Activated effector memory CD4-positive, alpha-beta T cell treated with Interleukin-2 at 50 U/mL for 16 hours (primary cell): ENCODE measurements around the gene SUGP1.
"Not testable (repeated sequence)": the region's sequence is repeated elsewhere in the genome, so short reads cannot be mapped to it uniquely, and the experiment has no call there.

Source experiments
- DNase-seq: peaks from one replicate; pipeline ENCODE4 v3.0.0-alpha.2; 2020

The SUGP1 gene

GRCh38 chr19:19260417-19261214 is 59.7 kb downstream of the SUGP1 start:
- no peak for DNase-seq

GRCh38 chr19:19259741-19260140 is 60.6 kb downstream of the SUGP1 start:
- no peak for DNase-seq

- DNase-seq: no peak
Measured at GRCh38 chr19:19258589-19259338, 61.5 kb downstream of the SUGP1 start.

GRCh38 chr19:19257836-19258588 is 62.3 kb downstream of the SUGP1 start:
- DNase-seq: no peak

GRCh38 chr19:19257137-19257536 is 63.2 kb downstream of the SUGP1 start:
- no peak for DNase-seq

- DNase-seq: no peak
Measured at GRCh38 chr19:19256072-19256969, 64.0 kb downstream of the SUGP1 start.

- DNase-seq: not testable (repeated sequence)
Measured at GRCh38 chr19:19253409-19253808, 66.9 kb downstream of the SUGP1 start.

GRCh38 chr19:19250196-19250801 is 70.0 kb downstream of the SUGP1 start:
- DNase-seq: no peak

- DNase-seq: no peak
Measured at GRCh38 chr19:19240476-19240875, 79.8 kb downstream of the SUGP1 start.

- no peak for DNase-seq
Measured at GRCh38 chr19:19239675-19240074, 80.6 kb downstream of the SUGP1 start.

GRCh38 chr19:19238126-19238894 is 82.0 kb downstream of the SUGP1 start:
- no peak for DNase-seq

- DNase-seq: no peak
Measured at GRCh38 chr19:19236173-19236572, 84.1 kb downstream of the SUGP1 start.

GRCh38 chr19:19234220-19234816 is 86.0 kb downstream of the SUGP1 start:
- DNase-seq: no peak

GRCh38 chr19:19232261-19232721 is 88.0 kb downstream of the SUGP1 start:
- no peak for DNase-seq

GRCh38 chr19:19230999-19231398 is 89.3 kb downstream of the SUGP1 start:
- no peak for DNase-seq

GRCh38 chr19:19229701-19230100 is 90.6 kb downstream of the SUGP1 start:
- no peak for DNase-seq

GRCh38 chr19:19227217-19227616 is 93.1 kb downstream of the SUGP1 start:
- DNase-seq: no peak

GRCh38 chr19:19226663-19227062 is 93.6 kb downstream of the SUGP1 start:
- no peak for DNase-seq

GRCh38 chr19:19226204-19226603 is 94.1 kb downstream of the SUGP1 start:
- no peak for DNase-seq
